ENCODE results near the gene SYNRG. TPM values are rescaled to one million over a fixed set of nuclear protein-coding genes. Genes with fewer than 3 reads are reported as not detected.

Gene SYNRG
- total RNA-seq, 1 donor from 2014 or later = 89.8 TPM

GRCh38 chr17:37648555-37648954, 39.3 kb upstream of the SYNRG start:
- ChIA-PET CTCF (interaction anchor here (1.0 to 1.9 kb wide), 2 partner anchors 9 to 143 kb away, joined by 3 to 5 read pairs; no protein-coding TSS in a partner anchor), POLR2A (no interaction called here)
- DNase-seq (no peak), ATAC-seq (ENCODE audit: low read depth) (no peak)
- no peak overlapping the region for H3K4me3 Mint-ChIP-seq
- no peak for TF ChIP-seq CTCF (IDR thresholded peaks at IDR 0.05)
- H3K36me3 Mint-ChIP-seq (ENCODE audit: low read depth) = no peaks in the 10 kb centered on the region
- peaks cover 33% of the 10 kb centered on the region for H3K27me3 Mint-ChIP-seq
- peaks cover 4% of the 10 kb centered on the region for H3K4me1 Mint-ChIP-seq
- H3K27ac Mint-ChIP-seq = no peak overlapping the region
- intact Hi-C loops (cut with micrococcal nuclease) = no loop called here
- no peaks in the 10 kb centered on the region for H3K9me3 Mint-ChIP-seq

- Mint-ChIP-seq H3K4me1 (peaks cover 10% of the 10 kb centered on the region), H3K27ac (no peak overlapping the region), H3K4me3 (no peak overlapping the region), H3K9me3 (no peaks in the 10 kb centered on the region), H3K27me3 (peaks cover 33% of the 10 kb centered on the region), H3K36me3 (ENCODE audit: low read depth) (peaks cover 4% of the 10 kb centered on the region)
- intact Hi-C loops (cut with micrococcal nuclease) = no loop called here
- ChIA-PET POLR2A (no interaction called here), CTCF (interaction anchor here (1.0 kb wide), 1 partner anchor 10 kb away, joined by 3 read pairs; no protein-coding TSS in a partner anchor)
- TF ChIP-seq CTCF (IDR thresholded peaks at IDR 0.05) = no peak
- ATAC-seq (ENCODE audit: low read depth) = no peak
- DNase-seq = no peak
Measured at GRCh38 chr17:37647856-37648255, 38.6 kb upstream of the SYNRG start.

- ATAC-seq (ENCODE audit: low read depth) (no peak), DNase-seq (no peak)
- H3K4me1 Mint-ChIP-seq = peaks cover 38% of the 10 kb centered on the region
- peaks cover 25% of the 10 kb centered on the region for H3K36me3 Mint-ChIP-seq (ENCODE audit: low read depth)
- no peaks in the 10 kb centered on the region for H3K9me3 Mint-ChIP-seq
- POLR2A ChIA-PET = interaction anchor here (0.6 kb wide), 1 partner anchor 101 kb away, joined by 4 read pairs; no protein-coding TSS in a partner anchor
- TF ChIP-seq CTCF (IDR thresholded peaks at IDR 0.05) = no peak
- intact Hi-C loops (cut with micrococcal nuclease) = loop anchor here (1.0 to 5.0 kb wide), 5 partner anchors 35 to 200 kb away; partner anchors contain the start of gene SYNRG
- no peak overlapping the region for H3K27ac Mint-ChIP-seq
- H3K27me3 Mint-ChIP-seq = peaks cover 14% of the 10 kb centered on the region
- H3K4me3 Mint-ChIP-seq = peak overlapping the region; percentile 95
- CTCF ChIA-PET = interaction anchor here (1.1 to 2.1 kb wide), 3 partner anchors 34 to 172 kb away, joined by 3 to 7 read pairs (median 6); partner anchors contain the start of gene SYNRG
Measured at GRCh38 chr17:37643869-37644268, 34.7 kb upstream of the SYNRG start.

GRCh38 chr17:37643118-37643766, 34.0 kb upstream of the SYNRG start, which contains the start of gene DDX52:
Gene DDX52 (minus strand): TSS chr17:37643446. CDS start chr17:37643420, 26 bp downstream.
- Mint-ChIP-seq H3K4me1 (peaks cover 38% of the 10 kb centered on the region), H3K9me3 (no peaks in the 10 kb centered on the region), H3K27ac (peak within 1 kb of the TSS; percentile 90), H3K4me3 (peak within 1 kb of the TSS; percentile 95), H3K27me3 (peaks cover 9% of the 10 kb centered on the region), H3K36me3 (ENCODE audit: low read depth) (peaks cover 28% of the 10 kb centered on the region)
- peak; percentile 99 for ATAC-seq (ENCODE audit: low read depth)
- intact Hi-C loops (cut with micrococcal nuclease) = loop anchor here (1.0 to 5.0 kb wide), 5 partner anchors 34 to 201 kb away; partner anchors contain the start of gene SYNRG
- TF ChIP-seq CTCF (IDR thresholded peaks at IDR 0.05) = no peak
- DNase-seq = peak; percentile 78
- CTCF ChIA-PET = interaction anchor here (0.6 to 1.8 kb wide), 3 partner anchors 34 to 149 kb away, joined by 3 to 6 read pairs (median 3); partner anchors contain the start of gene SYNRG
- POLR2A ChIA-PET = interaction anchor here (0.6 to 2.3 kb wide), 2 partner anchors 34 to 102 kb away, joined by 4 to 12 read pairs; partner anchors contain the start of genes HNF1B and SYNRG

- Mint-ChIP-seq H3K4me3 (peak overlapping the region; percentile 95), H3K4me1 (peaks cover 38% of the 10 kb centered on the region), H3K36me3 (ENCODE audit: low read depth) (peaks cover 34% of the 10 kb centered on the region), H3K27ac (peak overlapping the region; percentile 90), H3K9me3 (no peaks in the 10 kb centered on the region), H3K27me3 (peaks cover 5% of the 10 kb centered on the region)
- CTCF ChIA-PET = interaction anchor here (0.6 to 0.7 kb wide), 2 partner anchors 137 to 149 kb away, joined by 3 read pairs; no protein-coding TSS in a partner anchor
- POLR2A ChIA-PET = interaction anchor here (2.3 kb wide), 1 partner anchor 34 kb away, joined by 12 read pairs; the partner anchor contains the start of gene SYNRG
- ATAC-seq (ENCODE audit: low read depth) (no peak), DNase-seq (no peak)
- TF ChIP-seq CTCF (IDR thresholded peaks at IDR 0.05) = no peak
- intact Hi-C loops (cut with micrococcal nuclease) = loop anchor here (1.0 to 5.0 kb wide), 5 partner anchors 34 to 202 kb away; partner anchors contain the start of gene SYNRG
Measured at GRCh38 chr17:37642681-37643080, 33.5 kb upstream of the SYNRG start.

Measured in activated B cell treated with CpG ODN at 0.5 μM for 24 hours (primary cell).